ENCODE data around the gene MAP3K10. TPM values are rescaled to one million over a fixed set of nuclear protein-coding genes. Genes with fewer than 3 reads are reported as not detected.

The MAP3K10 gene
- total RNA-seq, 1 experiment from 2014 or later = 26.9 TPM

- H3K36me3 ChIP-seq (ENCODE audit: low read depth) = no peaks in the 10 kb centered on the region
- no peaks in the 10 kb centered on the region for H3K9me3 ChIP-seq (ENCODE audit: insufficient read depth, low read depth)
- DNase-seq = no peak
- no peaks in the 10 kb centered on the region for H3K4me1 ChIP-seq (replicated peaks; ENCODE audit: insufficient read depth)
- H3K79me2 ChIP-seq (ENCODE audit: low read depth) = 0 out of 2 replicates have a peak, but pooled peaks cover 3% of the 10 kb centered on the region
- ChIA-PET CTCF (no interaction called here), POLR2A (ENCODE audit: unreplicated experiment) (no interaction called here)
- TF ChIP-seq EZH2 (IDR thresholded peaks at IDR 0.05; ENCODE audit: low read depth) (no peak), CTCF (conservative IDR thresholded peaks at IDR 0.05) (no peak)
- H3K27me3 ChIP-seq (ENCODE audit: insufficient read depth, low read depth) = no peaks in the 10 kb centered on the region
- no peaks in the 10 kb centered on the region for H3F3A ChIP-seq (ENCODE audit: insufficient read depth, low read depth)
- no peaks in the 10 kb centered on the region for H4K20me1 ChIP-seq (ENCODE audit: insufficient read depth)
- intact Hi-C loops (cut with micrococcal nuclease; ENCODE audit: unreplicated experiment) = no loop called here
- no TSS peak for BruUV-seq (replicated peaks)
- no peak overlapping the region for H3K27ac ChIP-seq
- H3K4me3 ChIP-seq = no peak overlapping the region
- no peaks in the 10 kb centered on the region for H3K9me2 ChIP-seq (ENCODE audit: insufficient read depth)
- H3K4me2 ChIP-seq = no peak overlapping the region
- H2AFZ ChIP-seq = no peak overlapping the region
These were observed 50.7 kb downstream of the MAP3K10 start for GRCh38 chr19:40241809-40242384.

- H3K4me2 ChIP-seq = no peak overlapping the region
- no peak for DNase-seq
- TF ChIP-seq CTCF (conservative IDR thresholded peaks at IDR 0.05) (no peak), EZH2 (IDR thresholded peaks at IDR 0.05; ENCODE audit: low read depth) (no peak)
- no peaks in the 10 kb centered on the region for H3F3A ChIP-seq (ENCODE audit: insufficient read depth, low read depth)
- ChIA-PET CTCF (no interaction called here), POLR2A (ENCODE audit: unreplicated experiment) (no interaction called here)
- no peaks in the 10 kb centered on the region for H3K9me2 ChIP-seq (ENCODE audit: insufficient read depth)
- no peak overlapping the region for H3K4me3 ChIP-seq
- H3K79me2 ChIP-seq (ENCODE audit: low read depth) = 0 out of 2 replicates have a peak, but pooled peaks cover 3% of the 10 kb centered on the region
- no peaks in the 10 kb centered on the region for H3K36me3 ChIP-seq (ENCODE audit: low read depth)
- intact Hi-C loops (cut with micrococcal nuclease; ENCODE audit: unreplicated experiment) = no loop called here
- no TSS peak for BruUV-seq (replicated peaks)
- H3K27me3 ChIP-seq (ENCODE audit: insufficient read depth, low read depth) = no peaks in the 10 kb centered on the region
- no peaks in the 10 kb centered on the region for H4K20me1 ChIP-seq (ENCODE audit: insufficient read depth)
- H2AFZ ChIP-seq = no peak overlapping the region
- no peaks in the 10 kb centered on the region for H3K4me1 ChIP-seq (replicated peaks; ENCODE audit: insufficient read depth)
- no peaks in the 10 kb centered on the region for H3K9me3 ChIP-seq (ENCODE audit: insufficient read depth, low read depth)
- no peak overlapping the region for H3K27ac ChIP-seq
These were observed 51.3 kb downstream of the MAP3K10 start for GRCh38 chr19:40242480-40242879.

GRCh38 chr19:40243181-40243580 is 52.0 kb downstream of the MAP3K10 start:
- Histone ChIP-seq H3K9me3 (ENCODE audit: insufficient read depth, low read depth) (no peaks in the 10 kb centered on the region), H3K4me2 (no peak overlapping the region), H2AFZ (no peak overlapping the region), H3K27ac (no peak overlapping the region), H3K79me2 (ENCODE audit: low read depth) (0 out of 2 replicates have a peak, but pooled peaks cover 3% of the 10 kb centered on the region), H3K36me3 (ENCODE audit: low read depth) (no peaks in the 10 kb centered on the region), H3F3A (ENCODE audit: insufficient read depth, low read depth) (no peaks in the 10 kb centered on the region), H3K4me1 (replicated peaks; ENCODE audit: insufficient read depth) (no peaks in the 10 kb centered on the region), H4K20me1 (ENCODE audit: insufficient read depth) (no peaks in the 10 kb centered on the region), H3K9me2 (ENCODE audit: insufficient read depth) (no peaks in the 10 kb centered on the region), H3K27me3 (ENCODE audit: insufficient read depth, low read depth) (no peaks in the 10 kb centered on the region), H3K4me3 (no peak overlapping the region)
- DNase-seq = no peak
- no peak for TF ChIP-seq CTCF (conservative IDR thresholded peaks at IDR 0.05)
- no peak for TF ChIP-seq EZH2 (IDR thresholded peaks at IDR 0.05; ENCODE audit: low read depth)
- intact Hi-C loops (cut with micrococcal nuclease; ENCODE audit: unreplicated experiment) = no loop called here
- POLR2A ChIA-PET (ENCODE audit: unreplicated experiment) = no interaction called here
- BruUV-seq (replicated peaks) = no TSS peak
- CTCF ChIA-PET = interaction anchor here (0.6 kb wide), 1 partner anchor 105 kb away, joined by 3 read pairs; no protein-coding TSS in a partner anchor
